Daoy (cell line): ENCODE data around the gene SLC22A7. TPM values are rescaled to one million over a fixed set of nuclear protein-coding genes. Genes with fewer than 3 reads are reported as not detected.
"Not testable (repeated sequence)": the region's sequence is repeated elsewhere in the genome, so short reads cannot be mapped to it uniquely, and the experiment has no call there.

Source experiments
- DNase-seq: peaks from one replicate; pipeline ENCODE4 v3.0.0-alpha.2; 2015; ENCODE audit warnings: low read depth
- total RNA-seq: library from RNA; depleted of rRNA; stranded (reverse); fragments of >200 nt; shearing (Covaris generic); gene quantifications from 2 replicates; pipeline ENCODE4 v1.2.3, GENCODE V29; 2014; rRNA removed

The SLC22A7 gene
- total RNA-seq, 1 experiment from 2014 or later = not detected

GRCh38 chr6:43336382-43336781, 38.3 kb downstream of the SLC22A7 start:
- DNase-seq = no peak

GRCh38 chr6:43338243-43338642, 40.2 kb downstream of the SLC22A7 start:
- no peak for DNase-seq

- DNase-seq = no peak
These were observed 41.1 kb downstream of the SLC22A7 start for GRCh38 chr6:43339168-43339567.

GRCh38 chr6:43346243-43346642, 48.2 kb downstream of the SLC22A7 start:
- not testable (repeated sequence) for DNase-seq

GRCh38 chr6:43347021-43347420, 49.0 kb downstream of the SLC22A7 start:
- no peak for DNase-seq

- DNase-seq = no peak
These were observed 49.4 kb downstream of the SLC22A7 start for GRCh38 chr6:43347444-43347843.

GRCh38 chr6:43351951-43352350, 53.9 kb downstream of the SLC22A7 start:
- not testable (repeated sequence) for DNase-seq

Other genes with a start within 250 kb of the SLC22A7 start
- gene CUL7, start 244.4 kb upstream of the SLC22A7 start, total RNA-seq = 24.2 and 28.4 TPM in 2 replicates
- gene MRPL2, start 238.8 kb upstream of the SLC22A7 start, total RNA-seq = 51.3 and 57.0 TPM in 2 replicates
- 14.8 and 18.9 TPM in 2 replicates for gene KLC4, start 238.6 kb upstream of the SLC22A7 start, total RNA-seq
- 59.8 and 61.8 TPM in 2 replicates for gene PTK7, start 221.9 kb upstream of the SLC22A7 start, total RNA-seq
- gene SRF, start 127.0 kb upstream of the SLC22A7 start, total RNA-seq = 25.7 and 27.4 TPM in 2 replicates
- 23.7 and 26.9 TPM in 2 replicates for gene CUL9, start 116.1 kb upstream of the SLC22A7 start, total RNA-seq
- 57.3 and 66.3 TPM in 2 replicates for gene DNPH1, start 68.8 kb upstream of the SLC22A7 start, total RNA-seq
- gene TTBK1, start 54.8 kb upstream of the SLC22A7 start, total RNA-seq = 0.30 TPM in 1 of 2 replicates, not detected in the other
- 0.34 TPM in 1 of 2 replicates, not detected in the other for gene CRIP3, start 10.6 kb downstream of the SLC22A7 start, total RNA-seq
- gene ZNF318, start 71.4 kb downstream of the SLC22A7 start, total RNA-seq = 6.7 and 7.8 TPM in 2 replicates
- 7.9 and 32.4 TPM in 2 replicates for gene ABCC10, start 129.3 kb downstream of the SLC22A7 start, total RNA-seq
- 1.4 and 2.4 TPM in 2 replicates for gene DLK2, start 157.3 kb downstream of the SLC22A7 start, total RNA-seq
- 16.8 and 16.9 TPM in 2 replicates for gene TJAP1, start 179.3 kb downstream of the SLC22A7 start, total RNA-seq
- 2.1 TPM in 1 of 2 replicates, not detected in the other for gene LRRC73, start 212.1 kb downstream of the SLC22A7 start, total RNA-seq
- 127 and 129 TPM in 2 replicates for gene YIPF3, start 218.7 kb downstream of the SLC22A7 start, total RNA-seq
- 71.7 and 72.6 TPM in 2 replicates for gene POLR1C, start 218.8 kb downstream of the SLC22A7 start, total RNA-seq